H9 (cell line): ENCODE results near the gene MYLK. TPM values are rescaled to one million over a fixed set of nuclear protein-coding genes. Genes with fewer than 3 reads are reported as not detected.
A peak's percentile ranks its signal among the peaks of the same experiment; 100 is the strongest.

ENCODE experiments used
- DNase-seq: peaks from one replicate; pipeline ENCODE4 v3.0.0-alpha.2; 2017
- H2AFZ ChIP-seq: one replicate; pipeline ENCODE4 v1.6.1; 2013; ENCODE audit warnings: mild to moderate bottlenecking, low read length, control low read depth, moderate library complexity
- H2AK5ac ChIP-seq: 2 replicates; pipeline ENCODE4 v1.6.1; 2013; ENCODE audit warnings: low read length, control low read depth, mixed read lengths; ENCODE audit not compliant: insufficient read length
- H2BK120ac ChIP-seq: one replicate; pipeline ENCODE4 v1.6.1; 2013; ENCODE audit warnings: low read depth, mild to moderate bottlenecking, low read length, control low read depth, inconsistent platforms; ENCODE audit not compliant: poor library complexity, severe bottlenecking
- H2BK12ac ChIP-seq: 2 replicates; pipeline ENCODE4 v1.6.1; 2013; ENCODE audit warnings: low read length, control low read depth, mixed read lengths, low read depth; ENCODE audit not compliant: insufficient read length
- H2BK15ac ChIP-seq: 2 replicates; pipeline ENCODE4 v1.6.1; 2013; ENCODE audit warnings: low read depth, low read length, control low read depth
- H2BK20ac ChIP-seq: one replicate; pipeline ENCODE4 v1.6.1; 2013; ENCODE audit warnings: low read depth, mild to moderate bottlenecking, low read length, control low read depth, inconsistent platforms; ENCODE audit not compliant: poor library complexity, severe bottlenecking
- H2BK5ac ChIP-seq: 2 replicates; pipeline ENCODE4 v1.6.1; 2013; ENCODE audit warnings: low read length, control low read depth, mixed read lengths; ENCODE audit not compliant: insufficient read length
- H3K14ac ChIP-seq: 2 replicates; pipeline ENCODE4 v1.6.1; 2013; ENCODE audit warnings: low read length, control low read depth; ENCODE audit not compliant: insufficient read depth
- H3K18ac ChIP-seq: 2 replicates; pipeline ENCODE4 v1.6.1; 2013; ENCODE audit warnings: low read depth, mild to moderate bottlenecking, mixed read lengths, low read length, control low read depth; ENCODE audit not compliant: insufficient read length
- H3K23ac ChIP-seq: 2 replicates; pipeline ENCODE4 v1.6.1; 2013; ENCODE audit warnings: low read length, control low read depth, mixed read lengths, low read depth; ENCODE audit not compliant: insufficient read length
- H3K23me2 ChIP-seq: 2 replicates; pipeline ENCODE4 v1.6.1; 2013; ENCODE audit warnings: low read depth, mild to moderate bottlenecking, mixed read lengths, low read length, control low read depth; ENCODE audit not compliant: insufficient read length, poor library complexity, severe bottlenecking
- H3K27ac ChIP-seq: 2 replicates; pipeline ENCODE4 v1.5.1; 2013; ENCODE audit warnings: low read length, control low read depth, mixed read lengths, low read depth; ENCODE audit not compliant: insufficient read length
- H3K27me3 ChIP-seq: 2 replicates; pipeline ENCODE4 v1.6.1; 2013; ENCODE audit warnings: low read length, control low read depth, inconsistent platforms; ENCODE audit not compliant: insufficient read depth
- H3K4ac ChIP-seq: 2 replicates; pipeline ENCODE4 v1.6.1; 2013; ENCODE audit warnings: low read depth, mild to moderate bottlenecking, control low read depth, inconsistent platforms, low read length, moderate library complexity
- H3K4me1 ChIP-seq: 2 replicates; pipeline ENCODE4 v1.6.1; 2013; ENCODE audit warnings: low read length, control low read depth, inconsistent platforms; ENCODE audit not compliant: insufficient read depth
- H3K4me2 ChIP-seq: 2 replicates; pipeline ENCODE4 v1.6.1; 2013; ENCODE audit warnings: low read length, control low read depth, mixed read lengths; ENCODE audit not compliant: insufficient read length, insufficient read depth
- H3K56ac ChIP-seq: 2 replicates; pipeline ENCODE4 v1.6.1; 2013; ENCODE audit warnings: low read depth, mild to moderate bottlenecking, mixed read lengths, low read length, control low read depth; ENCODE audit not compliant: insufficient read length
- H3K79me1 ChIP-seq: 2 replicates; pipeline ENCODE4 v1.6.1; 2013; ENCODE audit warnings: low read depth, mild to moderate bottlenecking, moderate library complexity, low read length, control low read depth, inconsistent platforms; ENCODE audit not compliant: insufficient read depth, poor library complexity, severe bottlenecking
- H3K79me2 ChIP-seq: 2 replicates; pipeline ENCODE4 v1.6.1; 2013; ENCODE audit warnings: low read length, control low read depth, inconsistent platforms; ENCODE audit not compliant: insufficient read depth
- H3K9ac ChIP-seq: 2 replicates; pipeline ENCODE4 v1.6.1; 2013; ENCODE audit warnings: low read length, control low read depth, mixed read lengths; ENCODE audit not compliant: insufficient read length; ENCODE audit errors: extremely low read depth
- H3K9me3 ChIP-seq: one replicate; pipeline ENCODE4 v1.6.1; 2013; ENCODE audit warnings: low read depth, low read length, inconsistent platforms; ENCODE audit not compliant: control insufficient read depth
- H3T11ph ChIP-seq: one replicate; pipeline ENCODE4 v1.6.1; 2013; ENCODE audit warnings: mild to moderate bottlenecking, low read length, control low read depth, inconsistent platforms
- H4K20me1 ChIP-seq: one replicate; pipeline ENCODE4 v1.6.1; 2013; ENCODE audit not compliant: control insufficient read depth, insufficient read length, insufficient read depth
- H4K5ac ChIP-seq: 2 replicates; pipeline ENCODE4 v1.6.1; 2013; ENCODE audit warnings: low read depth, mild to moderate bottlenecking, mixed read lengths, low read length, control low read depth; ENCODE audit not compliant: insufficient read length
- H4K8ac ChIP-seq: replicated peaks from 2 replicates; pipeline ENCODE4 v1.6.1; 2013; ENCODE audit warnings: low read length, control low read depth, mixed read lengths, low read depth; ENCODE audit not compliant: insufficient read length
- H4K91ac ChIP-seq: 2 replicates; pipeline ENCODE4 v1.6.1; 2013; ENCODE audit warnings: low read depth, mild to moderate bottlenecking, moderate library complexity, mixed read lengths, low read length, control low read depth; ENCODE audit not compliant: insufficient read length
- H3K27ac Mint-ChIP-seq, 3 experiments: 2 replicates in 2 of 3; 3 replicates in 1 of 3; pipeline ENCODE4 v1.8.0; 2020 to 2021; ENCODE audit warnings: mixed read lengths in 3 of 3, mild to moderate bottlenecking in 1 of 3, moderate library complexity in 1 of 3
- H3K27me3 Mint-ChIP-seq: 2 replicates; pipeline ENCODE4 v1.8.0; 2021; ENCODE audit warnings: low read depth, mild to moderate bottlenecking, moderate library complexity, mixed read lengths
- H3K36me3 Mint-ChIP-seq, 3 experiments: 2 replicates in 2 of 3; 3 replicates in 1 of 3; pipeline ENCODE4 v1.8.0; 2020 to 2021; ENCODE audit warnings: low read depth in 3 of 3, mixed read lengths in 3 of 3; ENCODE audit not compliant: insufficient read depth in 1 of 3
- H3K4me1 Mint-ChIP-seq, 2 experiments: 2 replicates each; pipeline ENCODE4 v1.8.0; 2020; ENCODE audit warnings: mixed read lengths in 2 of 2
- H3K4me3 Mint-ChIP-seq, 2 experiments: 2 replicates in 1 of 2; 3 replicates in 1 of 2; pipeline ENCODE4 v1.8.0; 2020 to 2021; ENCODE audit warnings: mild to moderate bottlenecking in 2 of 2, mixed read lengths in 2 of 2, moderate library complexity in 1 of 2
- H3K9me3 Mint-ChIP-seq, 2 experiments: 2 replicates in 1 of 2; 3 replicates in 1 of 2; pipeline ENCODE4 v1.8.0; 2020; ENCODE audit warnings: mild to moderate bottlenecking in 2 of 2, mixed read lengths in 2 of 2, moderate library complexity in 1 of 2
- CTCF ChIP-seq: fragments of 200-600 bp; sonication (generic); conservative IDR thresholded peaks from 3 replicates; pipeline ENCODE4 v1.8.0; 2021; ENCODE audit warnings: antibody characterized with exemption, mild to moderate bottlenecking
- WGBS: extraction: QIAGEN DNeasy Blood & Tissue Kit; methylation state at CpG from one replicate; pipeline ENCODE4 v1.1.7; 2013; ENCODE audit warnings: missing lambda C conversion rate, low lambda C conversion rate, mixed read lengths; ENCODE audit not compliant: insufficient read length; ENCODE audit errors: extremely low coverage; 5-methylcytosine and 5-hydroxymethylcytosine counted together
- total RNA-seq: library from RNA; stranded (reverse); gene quantifications from 2 replicates; pipeline ENCODE4 v1.2.1, GENCODE V29; 2021

MYLK gene
- total RNA-seq, 1 experiment from 2014 or later: 10.1 TPM

DNA sequence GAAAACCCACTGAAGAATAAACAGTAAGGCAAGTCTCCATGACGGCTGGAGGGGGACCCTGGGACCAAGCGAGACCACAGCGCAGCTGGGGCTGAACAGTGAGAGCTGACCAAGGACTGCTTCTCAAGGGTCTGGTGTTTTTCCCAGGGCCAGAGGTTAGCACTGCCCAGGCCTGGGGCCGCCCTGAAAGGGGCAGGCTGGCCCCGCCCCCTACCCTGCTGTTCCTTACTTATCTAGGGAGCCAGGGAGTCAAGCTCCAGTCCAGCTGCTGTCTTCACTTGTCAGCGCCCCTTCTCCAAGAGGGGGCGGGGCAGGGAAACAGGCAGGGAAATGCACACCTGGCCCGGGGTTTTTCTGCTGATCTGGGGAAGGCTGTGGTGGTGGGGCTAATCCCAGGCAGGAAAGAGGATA, 247.7 kb downstream of the MYLK start:
- Mint-ChIP-seq H3K27ac (peak overlapping the region in 2 of 3 experiments; percentile 44 to 59; a peak in 3 of 7 replicates), H3K9me3 (no peaks in the 10 kb centered on the region), H3K27me3 (no peaks in the 10 kb centered on the region), H3K4me3 (no peak overlapping the region), H3K36me3 (no peaks in the 10 kb centered on the region; a peak in 1 of 7 replicates), H3K4me1 (peaks cover 49 to 67% of the 10 kb centered on the region in 2 experiments)
- Histone ChIP-seq H2BK15ac (no peak overlapping the region), H3K9ac (no peak overlapping the region), H3K27ac (no peak overlapping the region), H2BK20ac (no peak overlapping the region), H2BK120ac (no peak overlapping the region), H3K79me1 (no peaks in the 10 kb centered on the region), H3K4me2 (no peak overlapping the region), H3K79me2 (no peaks in the 10 kb centered on the region), H3K23ac (no peak overlapping the region), H4K5ac (no peak overlapping the region), H2BK5ac (no peak overlapping the region), H3K14ac (no peak overlapping the region), H3K56ac (no peak overlapping the region), H3K4me1 (peaks cover 4% of the 10 kb centered on the region; the same call in 1 of the 2 replicates), H3T11ph (no peak overlapping the region), H4K8ac (no peak overlapping the region), H3K9me3 (no peaks in the 10 kb centered on the region), H3K27me3 (no peaks in the 10 kb centered on the region), H2AK5ac (no peak overlapping the region), H3K4ac (no peak overlapping the region), H2BK12ac (no peak overlapping the region), H4K91ac (no peak overlapping the region), H2AFZ (no peak overlapping the region), H3K18ac (no peak overlapping the region), H3K23me2 (no peaks in the 10 kb centered on the region), H4K20me1 (no peaks in the 10 kb centered on the region)
- DNase-seq: peak; percentile 95
- TF ChIP-seq CTCF: no peak
- no CpG with 5 or more reads among the region's 8 CpGs for WGBS
